Stimulated activated CD8-positive, alpha-beta memory T cell treated with anti-CD3 and anti-CD28 coated beads, Interleukin-15, amount 100 ng/mL, for 4 hours (primary cell): Measurements from ENCODE around the gene SLC10A3.
A peak's percentile ranks its signal among the peaks of the same experiment; 100 is the strongest.

ENCODE experiments used
- DNase-seq, 2 donors: peaks; one replicate each; pipeline ENCODE4 v3.0.0-alpha.2; 2020; ENCODE audit warnings: low read depth in 2 of 2

The SLC10A3 gene

GRCh38 chrX:154484255-154485149, 5.9 kb downstream of the SLC10A3 start:
- DNase-seq = no peak

- DNase-seq = no peak
These were observed 7.1 kb downstream of the SLC10A3 start for GRCh38 chrX:154483325-154483724.

GRCh38 chrX:154482786-154483185, 7.6 kb downstream of the SLC10A3 start:
- no peak for DNase-seq

- no peak for DNase-seq
These were observed 8.4 kb downstream of the SLC10A3 start for GRCh38 chrX:154481911-154482601.

- DNase-seq = no peak
These were observed 9.2 kb downstream of the SLC10A3 start for GRCh38 chrX:154481195-154481594.

GRCh38 chrX:154478728-154479622, 11.5 kb downstream of the SLC10A3 start, which contains the start of gene LAGE3:
LAGE3 (minus strand) TSS chrX:154479281; CDS start chrX:154478915, 366 bp downstream.
- peak; percentile 81 to 86 for DNase-seq

- no peak for DNase-seq
These were observed 12.4 kb downstream of the SLC10A3 start for GRCh38 chrX:154477891-154478477.

- no peak for DNase-seq
These were observed 13.6 kb downstream of the SLC10A3 start for GRCh38 chrX:154476821-154477220.

- DNase-seq = no peak
These were observed 16.7 kb downstream of the SLC10A3 start for GRCh38 chrX:154473683-154474082.

- no peak for DNase-seq
These were observed 17.5 kb downstream of the SLC10A3 start for GRCh38 chrX:154472685-154473632.

GRCh38 chrX:154471839-154472684, 18.4 kb downstream of the SLC10A3 start:
- DNase-seq = no peak

- no peak for DNase-seq
These were observed 19.4 kb downstream of the SLC10A3 start for GRCh38 chrX:154470914-154471568.

GRCh38 chrX:154470434-154470833, 20.0 kb downstream of the SLC10A3 start:
- DNase-seq = no peak

GRCh38 chrX:154469880-154470279, 20.5 kb downstream of the SLC10A3 start:
- DNase-seq = no peak

GRCh38 chrX:154469114-154469513, 21.3 kb downstream of the SLC10A3 start:
- no peak for DNase-seq

- DNase-seq = no peak
These were observed 22.2 kb downstream of the SLC10A3 start for GRCh38 chrX:154468217-154468616.

- no peak for DNase-seq
These were observed 22.9 kb downstream of the SLC10A3 start for GRCh38 chrX:154467556-154467955.

GRCh38 chrX:154466907-154467306, 23.5 kb downstream of the SLC10A3 start:
- DNase-seq = no peak

GRCh38 chrX:154466036-154466435, 24.4 kb downstream of the SLC10A3 start:
- DNase-seq = no peak
